ENCODE data around the gene CCDC57.

Gene CCDC57

GRCh38 chr17:82055023-82055964, 157.3 kb downstream of the CCDC57 start:
- no peak for DNase-seq
- intact Hi-C loops (cut with DNase I) = loop anchor here (5.0 kb wide), 1 partner anchor 42 kb away; the partner anchor contains the start of gene FASN

- intact Hi-C loops (cut with DNase I) = loop anchor here (5.0 kb wide), 1 partner anchor 43 kb away; the partner anchor contains the start of gene FASN
- no peak for DNase-seq
Measured at GRCh38 chr17:82054351-82055022, 158.2 kb downstream of the CCDC57 start.

- intact Hi-C loops (cut with DNase I) = no loop called here
- DNase-seq = no peak
Measured at GRCh38 chr17:82053556-82054263, 158.9 kb downstream of the CCDC57 start.

- intact Hi-C loops (cut with DNase I) = no loop called here
Measured at GRCh38 chr17:82053130-82053529, 159.5 kb downstream of the CCDC57 start.

GRCh38 chr17:82052638-82053059, 160.0 kb downstream of the CCDC57 start:
- intact Hi-C loops (cut with DNase I) = no loop called here
- no peak for DNase-seq

More at GRCh38 chr17:82053130-82053529, 159.5 kb downstream of the CCDC57 start:
- DNase-seq = no peak

- intact Hi-C loops (cut with DNase I) = no loop called here
- DNase-seq = peak; percentile 60 to 93 (median 86)
Measured at GRCh38 chr17:82051776-82052637, 160.6 kb downstream of the CCDC57 start, which contains the start of the genes GPS1 and RFNG. GPS1 (plus strand) TSS chr17:82051898; CDS start chr17:82051932, 34 bp downstream. RFNG (minus strand) TSS chr17:82051811; CDS start chr17:82051766, 45 bp downstream.

All from head of caudate nucleus (tissue), 42 donors.